LNCAP (cell line): ENCODE results near the gene TRIM26.

ENCODE experiments used
- CTCF ChIP-seq: fragments of 450-650 bp; IDR thresholded peaks from 2 replicates; pipeline ENCODE4 v1.5.1; 2017; ENCODE audit warnings: mild to moderate bottlenecking

The TRIM26 gene

GRCh38 chr6:30192076-30192475, 21.1 kb downstream of the TRIM26 start:
- TF ChIP-seq CTCF = no peak

GRCh38 chr6:30188541-30188940, 24.7 kb downstream of the TRIM26 start:
- no peak for TF ChIP-seq CTCF

GRCh38 chr6:30185846-30186484, 27.2 kb downstream of the TRIM26 start:
- TF ChIP-seq CTCF = no peak

- TF ChIP-seq CTCF = no peak
Measured at GRCh38 chr6:30184417-30185031, 28.7 kb downstream of the TRIM26 start.

GRCh38 chr6:30180145-30180544, 33.1 kb downstream of the TRIM26 start:
- no peak for TF ChIP-seq CTCF

- no peak for TF ChIP-seq CTCF
Measured at GRCh38 chr6:30178837-30179236, 34.4 kb downstream of the TRIM26 start.

- TF ChIP-seq CTCF = no peak
Measured at GRCh38 chr6:30175765-30176164, 37.4 kb downstream of the TRIM26 start.

- TF ChIP-seq CTCF = no peak
Measured at GRCh38 chr6:30172681-30173080, 40.5 kb downstream of the TRIM26 start.
